Measurements from ENCODE around the gene CHPF.

Gene CHPF

DNA sequence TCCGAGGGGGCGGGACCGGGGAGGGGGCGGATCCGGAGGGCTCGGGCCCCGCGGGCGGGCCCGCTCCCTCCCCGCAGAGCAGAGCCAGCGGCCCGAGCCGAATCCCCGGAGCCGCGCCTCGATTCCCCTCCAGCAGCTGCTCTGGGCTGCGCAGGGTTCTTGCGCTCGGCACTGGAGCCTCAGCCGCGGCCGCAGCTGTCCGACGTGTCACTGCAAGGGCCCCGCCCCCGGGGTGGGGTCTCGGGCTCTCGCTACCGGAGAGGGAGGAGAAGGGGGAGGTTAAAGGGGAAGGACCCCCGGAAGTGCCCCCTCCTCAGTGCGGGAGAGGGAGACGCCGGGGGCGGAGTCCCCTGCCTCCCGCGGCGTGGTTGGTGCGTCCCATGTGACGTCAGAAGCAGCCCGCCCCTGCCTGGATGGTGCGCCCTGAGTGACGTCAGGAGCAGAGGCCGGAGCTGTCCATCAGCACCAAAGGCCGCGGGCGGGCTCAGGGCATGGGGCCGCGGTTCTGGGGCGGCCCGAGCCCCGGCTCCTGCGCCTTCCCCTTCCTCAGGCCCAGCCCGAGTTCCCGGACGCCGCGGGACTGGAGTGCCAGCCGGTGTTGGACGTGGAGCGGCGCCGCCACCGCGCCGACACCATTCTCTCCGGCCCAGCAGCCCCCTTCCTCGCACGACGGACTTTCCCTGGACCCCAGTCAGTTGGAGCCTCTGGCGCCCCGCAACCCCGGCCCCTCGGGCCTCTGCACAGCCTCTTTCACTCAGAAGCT lies at the start of gene CHPF, which contains the start of gene TMEM198:
TSS of gene CHPF (minus strand) at position 214 of the 763 bp plus-strand sequence. CDS start 271 bp downstream, outside the sequence.
TSS of gene TMEM198 (plus strand) at position 433 of the 763 bp plus-strand sequence. CDS start 700 bp downstream, outside the sequence.
- ATAC-seq (peak; percentile 81), DNase-seq (peak; percentile 94)

- no peak for ATAC-seq
These were observed 49.5 kb upstream of the CHPF start for GRCh38 chr2:219593154-219593553.

DNA sequence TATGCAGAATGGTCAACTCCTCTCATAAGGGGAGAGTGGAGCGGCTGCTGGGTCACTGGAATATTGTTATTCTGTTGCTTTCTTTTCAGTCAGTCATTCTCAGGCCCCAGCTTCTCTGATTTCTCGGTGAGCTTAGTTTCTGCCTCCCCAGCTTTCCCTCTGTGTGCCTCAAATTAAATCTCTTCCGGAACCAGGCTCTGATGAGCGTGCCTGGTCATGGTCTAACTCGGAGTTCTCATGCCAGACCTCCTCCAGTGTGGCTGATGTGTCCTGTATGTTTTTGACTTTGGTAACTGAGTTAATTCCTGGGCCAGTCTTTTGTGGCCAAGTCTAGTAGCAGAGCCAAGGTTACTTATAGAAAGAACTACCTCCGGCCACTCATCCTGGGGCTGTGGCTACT lies 49.1 kb upstream of the CHPF start:
- ATAC-seq (no peak), DNase-seq (no peak)

More at GRCh38 chr2:219593154-219593553, 49.5 kb upstream of the CHPF start:
- no peak for DNase-seq

DNA sequence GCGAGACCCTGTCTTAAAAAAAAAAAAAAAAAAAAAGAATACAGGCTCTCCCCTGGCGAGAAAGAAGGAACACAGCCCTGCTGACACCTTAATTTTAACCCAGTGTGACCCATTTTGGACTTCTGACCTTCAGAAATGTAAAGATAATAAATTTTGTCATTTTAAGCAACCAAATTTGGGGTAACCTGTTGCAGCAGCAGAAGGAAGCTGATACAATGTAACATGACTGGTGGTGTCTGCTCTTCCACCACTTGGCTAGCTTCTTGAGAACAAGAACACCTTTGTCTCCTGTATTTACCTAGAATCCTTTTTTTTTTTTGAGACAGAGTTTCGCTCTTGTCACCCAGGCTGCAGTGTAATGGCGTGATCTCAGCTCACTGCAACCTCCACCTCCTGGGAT lies 47.5 kb upstream of the CHPF start:
- ATAC-seq (no peak), DNase-seq (no peak)

- ATAC-seq (no peak), DNase-seq (no peak)
These were observed 37.7 kb upstream of the CHPF start for GRCh38 chr2:219581346-219581745.

DNA sequence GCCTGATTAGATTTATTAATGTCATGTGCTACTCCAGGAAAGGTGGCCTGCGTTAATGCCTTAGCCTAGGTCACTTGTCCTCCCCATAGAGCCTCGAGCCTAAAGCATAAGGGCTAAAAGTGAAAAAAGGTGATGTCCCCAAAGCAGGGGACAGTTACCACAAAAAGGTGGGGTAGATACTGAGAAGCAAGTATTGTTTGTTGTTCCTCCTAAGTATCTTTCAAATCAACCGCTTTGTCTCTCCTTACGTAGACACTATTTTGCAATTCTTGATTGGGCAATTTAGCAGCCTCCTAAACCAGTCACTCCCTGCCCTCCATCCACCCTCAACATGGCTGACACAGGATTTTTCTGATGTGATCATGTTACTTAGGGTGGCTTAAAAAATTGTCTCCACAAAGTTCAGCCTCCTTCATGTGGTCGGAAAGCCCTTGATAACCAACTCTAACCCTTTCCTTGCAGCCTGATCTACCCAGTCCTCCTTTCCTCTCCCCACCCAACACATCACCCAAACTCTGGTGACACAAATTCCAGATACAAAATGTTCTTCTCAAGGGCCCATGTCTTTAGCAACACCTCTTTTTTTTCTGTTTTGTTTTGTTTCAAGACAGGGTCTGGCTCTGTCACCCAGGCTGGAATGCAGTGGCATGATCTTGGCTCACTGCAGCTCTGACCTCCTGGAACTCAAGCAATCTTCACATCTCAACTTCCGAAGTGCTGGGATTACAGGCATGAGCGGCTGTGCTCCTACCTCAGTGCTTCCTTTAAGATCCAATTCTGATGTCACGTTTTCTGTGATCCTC lies 35.4 kb upstream of the CHPF start:
- ATAC-seq (no peak), DNase-seq (no peak)

- DNase-seq (no peak), ATAC-seq (no peak)
These were observed 33.1 kb upstream of the CHPF start for GRCh38 chr2:219576505-219577388.

DNA sequence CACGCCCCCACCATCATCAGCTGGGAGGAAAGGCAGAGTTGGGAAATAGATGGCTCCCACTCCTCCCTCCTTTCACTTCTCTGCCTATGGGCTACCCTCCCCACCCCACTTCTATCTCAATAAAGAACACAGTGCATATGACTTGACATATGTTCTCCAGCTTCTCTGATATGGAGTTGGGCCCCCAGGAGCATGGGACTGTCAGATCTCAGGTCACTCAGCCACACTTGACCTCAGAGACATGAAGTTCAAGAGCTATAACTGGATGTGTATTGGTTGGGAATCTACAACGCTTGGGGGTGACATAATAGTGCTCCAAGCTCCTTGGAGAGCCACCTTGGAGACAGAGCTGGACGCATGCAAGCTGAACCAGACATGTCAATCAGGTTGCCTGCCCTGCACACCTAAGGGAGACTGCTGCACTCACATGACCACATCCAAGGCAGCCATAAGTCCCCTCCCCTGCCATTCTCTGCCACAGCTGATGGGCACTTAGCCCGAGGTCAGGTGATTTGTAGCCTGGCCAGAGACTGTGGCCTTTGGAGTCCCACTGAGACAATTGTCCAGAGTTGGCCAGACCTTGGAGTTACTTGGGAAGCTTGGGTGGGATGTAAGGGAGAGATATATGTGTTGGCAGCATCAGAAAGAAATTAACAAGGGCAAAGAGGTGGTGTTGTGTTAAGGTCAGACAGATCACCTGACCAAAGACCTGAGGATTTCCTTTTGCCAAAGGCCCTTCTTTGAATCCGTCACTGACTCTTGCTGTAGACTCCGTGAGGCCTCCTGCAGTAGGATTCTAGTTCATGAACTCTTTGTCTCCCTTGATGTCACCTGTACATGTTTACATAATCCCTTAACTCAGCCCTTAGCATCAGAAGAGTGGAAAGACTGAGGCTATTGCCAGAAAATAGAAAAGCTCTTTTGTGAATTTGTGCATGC lies 32.2 kb upstream of the CHPF start:
- ATAC-seq = no peak
- no peak for DNase-seq

DNA sequence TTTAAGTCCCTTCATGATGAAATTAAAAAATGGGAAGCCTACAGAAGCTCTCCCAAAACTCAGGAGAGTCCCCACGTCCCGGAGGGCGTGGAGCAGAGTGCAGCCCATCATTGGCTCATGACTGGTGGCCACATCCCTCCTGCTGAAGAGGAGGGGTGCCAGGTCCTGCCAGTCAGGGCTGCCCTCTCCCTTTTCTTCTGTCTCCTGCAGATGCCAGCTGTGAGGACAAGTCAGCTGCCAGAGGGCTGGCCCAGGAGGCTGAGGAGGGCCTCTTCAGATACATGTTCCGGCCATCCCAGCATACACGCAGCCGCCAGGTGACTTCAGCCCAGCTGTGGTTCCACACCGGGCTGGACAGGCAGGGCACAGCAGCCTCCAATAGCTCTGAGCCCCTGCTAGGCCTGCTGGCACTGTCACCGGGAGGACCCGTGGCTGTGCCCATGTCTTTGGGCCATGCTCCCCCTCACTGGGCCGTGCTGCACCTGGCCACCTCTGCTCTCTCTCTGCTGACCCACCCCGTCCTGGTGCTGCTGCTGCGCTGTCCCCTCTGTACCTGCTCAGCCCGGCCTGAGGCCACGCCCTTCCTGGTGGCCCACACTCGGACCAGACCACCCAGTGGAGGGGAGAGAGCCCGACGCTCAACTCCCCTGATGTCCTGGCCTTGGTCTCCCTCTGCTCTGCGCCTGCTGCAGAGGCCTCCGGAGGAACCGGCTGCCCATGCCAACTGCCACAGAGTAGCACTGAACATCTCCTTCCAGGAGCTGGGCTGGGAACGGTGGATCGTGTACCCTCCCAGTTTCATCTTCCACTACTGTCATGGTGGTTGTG lies 31.1 kb upstream of the CHPF start:
- ATAC-seq (no peak), DNase-seq (no peak)

DNA sequence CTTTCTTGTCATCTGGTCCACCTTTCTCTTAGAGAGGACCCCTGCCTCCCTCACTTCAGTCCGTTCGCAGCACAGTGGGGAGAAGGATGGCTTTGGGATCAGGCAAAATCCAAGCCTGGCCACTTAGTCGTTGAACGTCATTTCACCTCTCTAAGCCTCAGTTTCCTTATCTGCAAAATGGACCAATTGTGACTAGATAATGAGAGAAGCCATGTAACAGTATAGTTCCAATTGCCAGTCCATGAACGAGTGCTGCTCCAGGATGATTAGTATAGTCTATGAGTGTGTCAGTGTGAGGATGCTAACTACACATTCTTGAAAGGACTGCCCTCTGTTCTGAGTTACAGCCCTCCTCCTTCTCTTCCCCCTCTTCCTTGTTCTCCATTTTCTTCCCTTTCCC lies 29.6 kb upstream of the CHPF start:
- DNase-seq = no peak
- no peak for ATAC-seq

DNA sequence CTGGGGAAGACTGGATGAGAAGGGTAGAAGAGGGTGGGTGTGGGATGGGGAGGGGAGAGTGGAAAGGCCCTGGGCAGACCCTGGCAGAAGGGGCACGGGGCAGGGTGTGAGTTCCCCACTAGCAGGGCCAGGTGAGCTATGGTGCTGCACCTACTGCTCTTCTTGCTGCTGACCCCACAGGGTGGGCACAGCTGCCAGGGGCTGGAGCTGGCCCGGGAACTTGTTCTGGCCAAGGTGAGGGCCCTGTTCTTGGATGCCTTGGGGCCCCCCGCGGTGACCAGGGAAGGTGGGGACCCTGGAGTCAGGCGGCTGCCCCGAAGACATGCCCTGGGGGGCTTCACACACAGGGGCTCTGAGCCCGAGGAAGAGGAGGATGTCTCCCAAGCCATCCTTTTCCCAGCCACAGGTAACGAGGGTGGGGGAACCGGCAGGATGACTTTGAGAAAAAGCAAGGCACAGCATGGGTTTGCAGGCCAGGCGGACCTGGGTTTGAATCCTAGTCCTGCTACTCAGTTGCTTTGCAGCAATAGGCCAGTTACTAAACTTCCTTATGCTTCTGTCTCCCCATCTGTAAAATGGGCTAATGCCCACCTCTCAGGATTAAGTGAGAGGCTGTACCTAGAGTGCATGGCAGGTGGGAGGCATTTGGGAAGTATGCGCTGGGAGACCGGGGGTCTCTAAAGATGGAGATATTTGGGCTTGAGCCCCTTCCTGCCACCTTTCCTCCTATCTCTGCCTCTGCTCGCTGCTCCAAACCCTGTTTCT lies 28.8 kb upstream of the CHPF start, which contains the start of gene INHA:
TSS of gene INHA (plus strand) at position 74 of the 765 bp plus-strand sequence. CDS start at position 139, 65 bp downstream.
- ATAC-seq (no peak), DNase-seq (no peak)

DNA sequence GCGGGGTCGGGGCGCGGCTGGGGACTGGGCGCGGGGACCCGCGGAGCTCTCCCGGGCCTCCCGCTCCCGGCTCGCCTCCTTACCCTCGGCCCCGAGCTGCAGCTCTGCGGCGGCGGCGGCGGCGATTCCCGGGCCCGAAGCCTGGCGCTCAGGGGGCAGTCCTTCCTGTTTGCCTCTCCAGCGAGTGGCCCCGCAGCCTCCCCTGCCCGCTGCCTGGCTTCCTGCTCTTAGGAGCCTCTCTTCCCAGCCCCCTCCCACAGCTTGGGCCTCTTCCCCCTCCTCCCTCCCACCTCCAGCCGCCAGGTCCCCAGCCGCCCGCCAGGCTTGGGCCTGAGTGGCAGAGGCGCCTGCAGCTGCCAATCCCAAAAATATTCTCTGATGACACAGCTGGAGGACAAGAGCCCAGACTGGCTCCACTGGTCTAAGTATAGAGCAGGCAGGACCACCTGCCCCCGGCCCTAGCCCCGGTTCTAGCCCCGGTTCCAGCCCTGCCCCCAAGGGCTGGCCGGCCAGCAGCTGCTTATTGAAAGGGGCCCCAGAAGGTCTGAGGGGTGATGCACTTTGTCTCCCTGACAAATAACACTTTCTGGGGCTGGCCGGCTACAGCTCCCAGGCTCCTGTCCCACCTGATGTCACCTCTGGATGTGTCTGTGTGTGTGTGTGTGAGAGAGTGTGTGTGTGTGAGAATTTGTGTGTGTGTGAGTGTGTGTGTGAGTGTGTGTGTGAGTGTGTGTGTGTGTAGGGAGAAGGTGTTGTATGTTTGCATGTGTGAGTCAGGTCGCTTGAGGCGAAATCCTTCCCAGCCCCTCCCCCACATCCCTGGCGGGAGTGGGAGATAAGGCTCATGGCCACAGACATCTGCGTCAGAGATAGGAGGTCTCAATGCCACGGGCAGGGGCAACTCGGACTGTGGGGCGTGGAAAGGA lies 28.0 kb upstream of the CHPF start, which contains the start of gene OBSL1:
TSS of gene OBSL1 (minus strand) at position 229 of the 926 bp plus-strand sequence. CDS start 307 bp downstream, outside the sequence.
- ATAC-seq = no peak
- DNase-seq = peak; percentile 26

- peak; percentile 2 for ATAC-seq
These were observed 27.3 kb upstream of the CHPF start for GRCh38 chr2:219570924-219571310.

GRCh38 chr2:219570194-219570923 lies 26.8 kb upstream of the CHPF start:
- peak; percentile 16 for ATAC-seq
- DNase-seq = peak; percentile 16

More at GRCh38 chr2:219570924-219571310, 27.3 kb upstream of the CHPF start:
- DNase-seq = no peak

GRCh38 chr2:219569635-219570034 lies 26.0 kb upstream of the CHPF start:
- DNase-seq (no peak), ATAC-seq (no peak)

- DNase-seq = no peak
- ATAC-seq = no peak
These were observed 25.4 kb upstream of the CHPF start for GRCh38 chr2:219569041-219569440.

GRCh38 chr2:219567791-219568361 lies 24.3 kb upstream of the CHPF start:
- no peak for ATAC-seq
- DNase-seq = no peak
